Right ventricle myocardium inferior (tissue), 1 donor: ENCODE data around the gene DDX10. TPM values are rescaled to one million over a fixed set of nuclear protein-coding genes. Genes with fewer than 3 reads are reported as not detected.

ENCODE experiments used
- ATAC-seq: fragments of 200-7000 bp; cut with Tn5 transposase; one replicate; pipeline ENCODE4 v1.9.1; 2020; ENCODE audit warnings: mild to moderate bottlenecking, moderate library complexity
- DNase-seq: peaks from one replicate; pipeline ENCODE4 v3.0.0; 2021; ENCODE audit errors: missing footprints
- intact Hi-C: fragments of 100-400 bp; cut with DNase I; formaldehyde crosslinking; loops from one replicate; pipeline ENCODE4 v1.11.0; 2022
- total RNA-seq: library from RNA; stranded (reverse); fragmentation: NEBNext Ultra II Directional; extraction: Animal tissue kit (Norgen Biotek cat#: 25700); gene quantifications from one replicate; pipeline ENCODE4 v1.2.1, GENCODE V29; 2021
- donor health status: DM: no; HTN: yes; CAD: no; lungs with severe emphysema.

The DDX10 gene
- total RNA-seq, 1 donor from 2014 or later, result 12.2 TPM

- intact Hi-C loops, result no loop called here
- ATAC-seq, result no peak
Observed at GRCh38 chr11:108838102-108838791, 173.4 kb downstream of the DDX10 start.

DNA sequence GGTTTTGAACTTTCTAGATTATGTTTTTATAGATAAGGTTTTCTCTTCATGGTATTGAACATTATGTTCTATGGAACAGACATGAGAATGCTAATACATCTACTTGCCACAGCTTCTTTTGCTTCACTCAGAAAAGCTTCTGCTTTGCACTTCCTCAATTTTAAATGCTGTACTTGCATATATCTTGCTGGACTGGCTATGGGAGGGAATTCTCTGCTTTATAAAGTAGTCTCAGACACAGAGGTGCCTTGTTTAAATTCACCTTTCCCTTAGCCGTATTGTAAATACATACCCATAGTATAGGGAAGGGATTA lies 173.9 kb downstream of the DDX10 start:
- ATAC-seq, result no peak
- no peak for DNase-seq
- intact Hi-C loops, result no loop called here

More at GRCh38 chr11:108838102-108838791, 173.4 kb downstream of the DDX10 start:
- no peak for DNase-seq

GRCh38 chr11:108846009-108846408 lies 181.1 kb downstream of the DDX10 start:
- ATAC-seq (no peak), DNase-seq (no peak)
- intact Hi-C loops, result no loop called here

DNA sequence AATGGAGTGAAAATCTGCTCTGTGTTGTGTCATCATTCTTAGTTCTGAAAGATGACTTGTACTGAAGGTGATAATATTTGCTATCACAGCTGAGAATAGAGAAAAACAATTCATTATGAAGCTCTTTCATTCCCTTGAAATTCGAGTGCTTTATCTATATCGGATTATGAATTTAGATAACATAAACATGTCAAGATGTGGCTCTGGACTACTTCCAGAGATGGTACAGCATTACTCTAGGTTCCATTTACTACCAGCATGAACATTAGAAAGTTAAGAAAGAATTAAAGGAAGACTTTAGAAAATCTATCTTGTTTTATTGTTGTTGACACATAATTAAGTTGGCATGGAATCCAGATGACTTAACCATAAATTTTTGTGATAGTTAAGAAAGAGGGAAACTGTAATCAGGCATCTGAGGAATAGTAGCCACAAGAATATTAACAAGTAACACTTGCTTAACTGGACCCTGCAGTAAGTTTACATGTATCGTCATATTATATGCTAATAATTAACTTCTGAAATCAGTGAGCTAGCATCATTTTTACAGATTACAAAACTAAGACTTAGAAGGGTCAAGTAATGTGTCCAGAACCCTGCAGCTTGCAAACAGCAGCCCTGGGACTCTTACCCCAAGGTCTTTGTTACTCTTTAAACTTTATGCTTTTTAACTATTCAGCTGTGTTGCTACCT lies 182.6 kb downstream of the DDX10 start:
- ATAC-seq, result no peak
- no peak for DNase-seq
- intact Hi-C loops, result no loop called here

GRCh38 chr11:108851781-108852180 lies 186.9 kb downstream of the DDX10 start:
- intact Hi-C loops, result no loop called here
- ATAC-seq (no peak), DNase-seq (no peak)

DNA sequence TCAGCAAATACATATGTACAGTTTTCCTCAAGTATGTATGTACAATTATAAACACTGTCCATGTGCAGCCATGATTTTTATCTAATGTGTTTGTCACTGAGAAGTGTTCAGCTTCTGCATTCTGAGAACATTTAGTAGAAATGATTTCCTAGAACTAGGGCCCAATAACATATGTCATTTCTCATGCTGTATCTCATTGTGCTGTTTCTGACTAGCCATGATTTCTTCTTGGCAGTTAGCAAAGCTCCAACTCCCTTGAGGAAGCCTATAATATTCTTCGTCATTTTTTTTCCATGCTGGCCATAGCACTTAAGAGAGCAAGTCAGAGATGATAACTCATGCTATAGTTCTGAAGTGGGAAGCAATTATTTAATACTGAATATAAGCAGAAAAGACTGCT lies 187.8 kb downstream of the DDX10 start:
- no peak for ATAC-seq
- intact Hi-C loops, result no loop called here

DNA sequence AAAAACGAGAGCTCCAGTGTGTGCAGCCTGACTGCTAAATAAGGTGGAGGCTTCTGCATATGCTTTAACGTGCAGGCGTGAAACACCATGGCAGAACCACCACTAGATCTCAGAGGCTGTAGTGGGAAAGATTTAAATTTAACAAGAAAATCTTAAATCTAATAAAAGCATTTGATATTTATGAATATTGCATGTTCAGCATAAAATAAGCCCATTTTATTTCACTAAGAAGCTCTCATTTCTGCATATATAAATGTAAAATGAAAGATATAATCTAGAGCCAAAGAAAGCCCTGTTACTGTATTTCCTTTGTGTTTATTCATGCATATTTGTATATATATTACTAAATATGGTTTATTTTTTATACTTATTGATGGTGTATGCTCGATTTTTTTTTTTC lies 188.3 kb downstream of the DDX10 start:
- DNase-seq, result no peak
- intact Hi-C loops, result no loop called here
- no peak for ATAC-seq

More for the DNA sequence above, 187.8 kb downstream of the DDX10 start:
- DNase-seq, result no peak

- no peak for DNase-seq
- intact Hi-C loops, result no loop called here
- ATAC-seq, result peak; percentile 47
Observed at GRCh38 chr11:108853864-108854263, 189.0 kb downstream of the DDX10 start.

- DNase-seq, result no peak
- intact Hi-C loops, result no loop called here
- ATAC-seq, result no peak
Observed at GRCh38 chr11:108854346-108854745, 189.5 kb downstream of the DDX10 start.

GRCh38 chr11:108857382-108857781 lies 192.5 kb downstream of the DDX10 start:
- peak; percentile 88 for ATAC-seq
- intact Hi-C loops, result loop anchor here (5.0 kb wide), 1 partner anchor 110 kb away; no protein-coding TSS in a partner anchor
- DNase-seq, result peak; percentile 57

- no peak for DNase-seq
- no peak for ATAC-seq
- intact Hi-C loops, result loop anchor here (5.0 kb wide), 1 partner anchor 109 kb away; no protein-coding TSS in a partner anchor
Observed at GRCh38 chr11:108858622-108859021, 193.8 kb downstream of the DDX10 start.

GRCh38 chr11:108859510-108859909 lies 194.6 kb downstream of the DDX10 start:
- intact Hi-C loops, result loop anchor here (5.0 kb wide), 1 partner anchor 108 kb away; no protein-coding TSS in a partner anchor
- no peak for ATAC-seq
- no peak for DNase-seq

DNA sequence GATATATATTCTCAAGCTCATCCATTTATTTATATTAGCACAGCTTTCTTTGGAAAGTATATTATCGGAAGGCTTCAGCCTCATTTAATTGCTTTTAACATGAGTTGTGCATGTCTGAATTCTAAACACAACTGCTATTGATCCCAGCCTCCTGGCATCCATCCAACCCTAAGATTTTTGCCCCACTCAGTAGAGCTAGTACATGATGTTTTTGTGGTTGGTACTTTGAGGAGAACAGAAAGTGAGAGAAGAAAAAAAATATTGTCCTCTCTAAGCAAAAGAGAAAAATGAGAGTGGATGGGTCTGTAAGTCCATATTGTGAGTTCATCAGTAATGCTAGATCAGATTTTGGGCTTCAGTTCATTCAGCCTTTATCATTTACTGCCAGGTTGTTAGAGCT lies 198.7 kb downstream of the DDX10 start:
- intact Hi-C loops, result no loop called here
- no peak for ATAC-seq
- DNase-seq, result no peak

DNA sequence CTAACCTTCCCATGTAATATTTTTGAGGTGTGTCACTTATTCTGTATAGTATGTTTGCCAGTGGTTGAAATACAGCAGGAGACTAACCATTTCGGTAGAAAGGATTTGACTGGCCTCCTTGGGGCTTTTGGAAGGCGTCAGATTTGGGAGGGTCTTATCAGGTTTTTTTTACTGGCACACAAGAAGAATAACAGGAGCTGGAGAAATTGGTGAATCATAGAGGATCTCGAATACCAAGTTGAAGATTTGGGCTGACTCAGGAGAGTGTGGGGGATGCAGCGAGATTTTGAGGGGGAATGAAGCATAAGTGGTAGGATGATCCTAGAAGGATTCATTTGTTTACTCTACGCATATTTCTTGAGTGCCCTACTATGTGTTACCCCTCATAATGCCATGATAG lies 200.5 kb downstream of the DDX10 start:
- intact Hi-C loops, result no loop called here
- DNase-seq (no peak), ATAC-seq (no peak)

GRCh38 chr11:108866781-108867180 lies 201.9 kb downstream of the DDX10 start:
- DNase-seq (no peak), ATAC-seq (no peak)
- intact Hi-C loops, result no loop called here

GRCh38 chr11:108870373-108871020 lies 205.6 kb downstream of the DDX10 start:
- intact Hi-C loops, result loop anchor here (5.0 kb wide), 1 partner anchor 173 kb away; no protein-coding TSS in a partner anchor
- ATAC-seq (no peak), DNase-seq (no peak)

- no peak for ATAC-seq
Observed at GRCh38 chr11:108871152-108871551, 206.3 kb downstream of the DDX10 start.

GRCh38 chr11:108871867-108872266 lies 207.0 kb downstream of the DDX10 start:
- DNase-seq, result no peak
- ATAC-seq, result no peak
- intact Hi-C loops, result loop anchor here (5.0 kb wide), 1 partner anchor 175 kb away; no protein-coding TSS in a partner anchor

More at GRCh38 chr11:108871152-108871551, 206.3 kb downstream of the DDX10 start:
- peak; percentile 68 for DNase-seq
- intact Hi-C loops, result loop anchor here (5.0 kb wide), 1 partner anchor 174 kb away; no protein-coding TSS in a partner anchor

- intact Hi-C loops, result loop anchor here (5.0 kb wide), 1 partner anchor 176 kb away; no protein-coding TSS in a partner anchor
- DNase-seq, result no peak
Observed at GRCh38 chr11:108872781-108873291, 208.0 kb downstream of the DDX10 start.

More at GRCh38 chr11:108872781-108873291, 208.0 kb downstream of the DDX10 start:
- ATAC-seq, result no peak
